GM12878 (cell line): ENCODE data around the gene ANAPC4. TPM values are rescaled to one million over a fixed set of nuclear protein-coding genes. Genes with fewer than 3 reads are reported as not detected.
"Not testable (repeated sequence)": the region's sequence is repeated elsewhere in the genome, so short reads cannot be mapped to it uniquely, and the experiment has no call there.

Experiments
- ATAC-seq: fragments of 200-7000 bp; cut with Tn5 transposase; 3 replicates; pipeline ENCODE4 v1.9.1; 2020; ENCODE audit warnings: mild to moderate bottlenecking, moderate library complexity
- BruUV-seq: library from RNA; stranded (reverse); fragments of 400-500 nt; replicated peaks from 2 replicates; lab custom pipeline; 2021; lab: Mats Ljungman, UMichigan
- CTCF ChIA-PET: fragments of 300-600 bp; sonication (Branson Sonifier 250); formaldehyde crosslinking; extraction: SDS; loops from one replicate; lab custom pipeline; 2021; ENCODE audit warnings: inconsistent platforms; lab: Yijun Ruan, JAX
- POLR2A ChIA-PET: fragments of 350-600 bp; formaldehyde crosslinking; extraction: SDS; loops from one replicate; lab custom pipeline; 2021; ENCODE audit warnings: inconsistent platforms; lab: Charles Lee
- RAD21 ChIA-PET: fragments of 300-600 bp; sonication (Branson Sonifier 250); formaldehyde crosslinking; loops from one replicate; lab custom pipeline; 2023; ENCODE audit warnings: antibody characterized with exemption; ENCODE audit not compliant: unreplicated experiment; lab: Charles Lee
- SMC1A ChIA-PET: fragments of 300-600 bp; sonication (Branson Sonifier 250); formaldehyde crosslinking; loops from one replicate; lab custom pipeline; 2023; ENCODE audit not compliant: unreplicated experiment, uncharacterized antibody; lab: Charles Lee
- DNase-seq: peaks from one replicate; pipeline ENCODE4 v3.0.0-alpha.2; 2011; ENCODE audit warnings: low read depth, low spot score
- FAIRE-seq: peaks from 3 replicates; lab custom pipeline; 2011; peaks lifted over from hg19 to GRCh38; lab: Jason Lieb, UNC
- H2AFZ ChIP-seq: 2 replicates; pipeline ENCODE4 v1.6.0; 2011; ENCODE audit warnings: low read depth, low read length, control low read depth; ENCODE audit not compliant: control insufficient read depth
- H3K27ac ChIP-seq: 2 replicates; pipeline ENCODE4 v1.5.1; 2011; ENCODE audit warnings: control low read depth; ENCODE audit not compliant: control insufficient read depth, insufficient read depth
- H3K27me3 ChIP-seq, 2 experiments: replicated peaks in 1 of 2; 2 replicates each; pipeline versions ENCODE4 v1.6.0 to v1.6.1; 2011; ENCODE audit warnings: low read length in 1 of 2; ENCODE audit not compliant: control insufficient read depth in 2 of 2, insufficient read depth in 2 of 2
- H3K36me3 ChIP-seq, 2 experiments: 2 replicates each; pipeline ENCODE4 v1.5.1; 2011; ENCODE audit warnings: low read length in 1 of 2; ENCODE audit not compliant: control insufficient read depth in 2 of 2, insufficient read depth in 2 of 2
- H3K4me1 ChIP-seq: 2 replicates; pipeline ENCODE4 v1.6.1; 2011; ENCODE audit warnings: mild to moderate bottlenecking, low read length, moderate library complexity, mixed read lengths; ENCODE audit not compliant: control insufficient read depth, insufficient read depth
- H3K4me2 ChIP-seq: 2 replicates; pipeline ENCODE4 v1.6.0; 2011; ENCODE audit warnings: control low read depth; ENCODE audit not compliant: control insufficient read depth, insufficient read depth
- H3K4me3 ChIP-seq: fragments of 200-600 bp; sonication (generic); 2 replicates; pipeline ENCODE4 v1.5.1; 2016
- H3K79me2 ChIP-seq: 2 replicates; pipeline ENCODE4 v1.6.0; 2011; ENCODE audit warnings: low read length; ENCODE audit not compliant: control insufficient read depth, insufficient read depth
- H3K9ac ChIP-seq: 2 replicates; pipeline ENCODE4 v1.8.0; 2011; ENCODE audit warnings: low read length, control low read depth, mixed read lengths; ENCODE audit not compliant: control insufficient read depth, insufficient read depth
- H3K9me3 ChIP-seq: replicated peaks from 3 replicates; pipeline ENCODE4 v1.5.1; 2011; ENCODE audit warnings: mild to moderate bottlenecking, low read length; ENCODE audit not compliant: control insufficient read depth, insufficient read depth
- H4K20me1 ChIP-seq: 2 replicates; pipeline ENCODE4 v1.6.0; 2011; ENCODE audit not compliant: control insufficient read depth, insufficient read depth
- CREB1 ChIP-seq: IDR thresholded peaks from 2 replicates; pipeline ENCODE4 v1.6.1; 2012; ENCODE audit warnings: low read depth, mild to moderate bottlenecking, inconsistent platforms
- FOS ChIP-seq: IDR thresholded peaks from 3 replicates; pipeline ENCODE4 v1.6.1; 2011; ENCODE audit warnings: borderline replicate concordance; ENCODE audit not compliant: insufficient read length; ENCODE audit errors: extremely low read depth
- HCFC1 ChIP-seq: fragments of 150-350 bp; IDR thresholded peaks from 2 replicates; pipeline ENCODE4 v1.6.1; 2014; ENCODE audit warnings: low read length
- RBBP5 ChIP-seq: fragments of 200-600 bp; sonication (generic); conservative IDR thresholded peaks from 2 replicates; pipeline ENCODE4 v1.6.1; 2016
- ZNF384 ChIP-seq: IDR thresholded peaks from 2 replicates; pipeline ENCODE4 v1.6.1; 2012; ENCODE audit warnings: low read depth, mild to moderate bottlenecking, low read length, improper control_type of control experiment, borderline replicate concordance
- WGBS: methylation state at CpG from one replicate; pipeline ENCODE4 v1.1.6; 2016; ENCODE audit warnings: low lambda C conversion rate; ENCODE audit not compliant: insufficient replicate concordance, insufficient coverage; ENCODE audit errors: missing lambda C conversion rate; 5-methylcytosine and 5-hydroxymethylcytosine counted together
- in situ Hi-C: fragments of 300-500 bp; cut with MboI; formaldehyde crosslinking; loops from 9 replicates; pipeline ENCODE4 v1.14.3; 2018; ENCODE audit warnings: mixed read lengths
- intact Hi-C: fragments of 100-400 bp; cut with micrococcal nuclease; formaldehyde crosslinking; loops from one replicate; pipeline ENCODE4 v1.14.2; 2022; ENCODE audit not compliant: unreplicated experiment
- polyA plus RNA-seq, 11 experiments: library from polyadenylated mRNA; depleted of rRNA in 4 of 11; unstranded in 6 of 11; stranded (reverse) in 5 of 11; fragments of >200 nt; fragmentation: Nextera tagmentation in 4 of 11; fragmentation: Illumina TruSeq in 1 of 11; extraction: Ambion mirVana in 4 of 11; extraction: Trizol in 1 of 11; gene quantifications; 1 replicate in 1 of 11; 2 replicates in 10 of 11; pipeline versions ENCODE4 v1.2.1 to v1.2.3, GENCODE V29; 2011 to 2016; ENCODE audit warnings: inconsistent platforms in 2 of 11, missing spikeins in 2 of 11, low read depth in 1 of 11
- total RNA-seq, 4 experiments: library from RNA; depleted of rRNA in 3 of 4; stranded (reverse); fragments of >200 nt in 3 of 4; fragmentation: Illumina TruSeq in 1 of 4; extraction: Trizol in 1 of 4; gene quantifications; 2 replicates each; pipeline versions ENCODE4 v1.2.1 to v1.2.3, GENCODE V29; 2013 to 2021
- TF ChIP-seq, protein P1 (sequence below): fragments of 450-650 bp; IDR thresholded peaks from 2 replicates; pipeline ENCODE4 v1.6.1; 2017; ENCODE audit warnings: borderline replicate concordance
- TF ChIP-seq, protein P2 (sequence below): fragments of 450-650 bp; formaldehyde crosslinking; IDR thresholded peaks from 2 replicates; pipeline ENCODE4 v1.5.0; 2022; ENCODE audit warnings: mild to moderate bottlenecking, missing genetic modification characterization

The ANAPC4 gene
- total and polyA plus RNA-seq, 10 of the 15 experiments (the other 5 are each of a cell fraction or from before 2014, with no cell fraction given), result 16.3 to 50.2 (median 29.9) TPM

DNA sequence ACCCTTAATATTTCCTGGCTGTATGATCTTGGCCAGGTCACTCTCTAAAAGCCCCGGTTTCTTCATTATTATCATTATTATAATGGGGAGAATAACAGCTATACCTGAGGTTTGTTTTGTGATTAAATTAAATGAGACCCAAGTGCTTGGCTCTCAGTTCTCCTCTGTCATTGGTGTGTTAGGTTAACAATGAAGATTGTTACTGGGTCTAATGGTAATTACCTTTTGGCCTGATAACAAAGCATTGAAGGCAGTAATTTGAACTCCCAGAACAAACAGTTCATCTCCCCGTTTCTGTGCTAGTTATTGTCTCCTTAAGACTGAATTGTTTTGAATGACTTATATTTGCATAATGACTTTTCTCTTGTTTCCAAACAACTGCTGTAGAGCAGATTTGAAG is 6.8 kb upstream of the ANAPC4 start:
- no peak for FAIRE-seq
- RAD21 ChIA-PET, result no interaction called here
- no peaks in the 10 kb centered on the region for H3K27me3 ChIP-seq
- 90% methylated on average over 2 of the region's 2 CpGs for WGBS
- H3K27ac ChIP-seq, result no peak overlapping the region
- H3K4me2 ChIP-seq, result no peak overlapping the region
- no peak for DNase-seq
- H3K4me1 ChIP-seq, result no peaks in the 10 kb centered on the region
- H3K4me3 ChIP-seq, result no peak overlapping the region
- no peaks in the 10 kb centered on the region for H4K20me1 ChIP-seq
- intact Hi-C loops (no loop called here), in situ Hi-C loops (loop anchor here (5.0 to 25.0 kb wide), 2 partner anchors 183 to 393 kb away; no protein-coding TSS in a partner anchor)
- H2AFZ ChIP-seq, result no peak overlapping the region
- POLR2A ChIA-PET, result no interaction called here
- TF ChIP-seq HCFC1 (no peak), ZNF384 (no peak), FOS (no peak), CREB1 (no peak), RBBP5 (no peak)
- TF ChIP-seq, protein P1, sequence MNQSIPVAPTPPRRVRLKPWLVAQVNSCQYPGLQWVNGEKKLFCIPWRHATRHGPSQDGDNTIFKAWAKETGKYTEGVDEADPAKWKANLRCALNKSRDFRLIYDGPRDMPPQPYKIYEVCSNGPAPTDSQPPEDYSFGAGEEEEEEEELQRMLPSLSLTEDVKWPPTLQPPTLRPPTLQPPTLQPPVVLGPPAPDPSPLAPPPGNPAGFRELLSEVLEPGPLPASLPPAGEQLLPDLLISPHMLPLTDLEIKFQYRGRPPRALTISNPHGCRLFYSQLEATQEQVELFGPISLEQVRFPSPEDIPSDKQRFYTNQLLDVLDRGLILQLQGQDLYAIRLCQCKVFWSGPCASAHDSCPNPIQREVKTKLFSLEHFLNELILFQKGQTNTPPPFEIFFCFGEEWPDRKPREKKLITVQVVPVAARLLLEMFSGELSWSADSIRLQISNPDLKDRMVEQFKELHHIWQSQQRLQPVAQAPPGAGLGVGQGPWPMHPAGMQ, result no peak
- TF ChIP-seq, protein P2, sequence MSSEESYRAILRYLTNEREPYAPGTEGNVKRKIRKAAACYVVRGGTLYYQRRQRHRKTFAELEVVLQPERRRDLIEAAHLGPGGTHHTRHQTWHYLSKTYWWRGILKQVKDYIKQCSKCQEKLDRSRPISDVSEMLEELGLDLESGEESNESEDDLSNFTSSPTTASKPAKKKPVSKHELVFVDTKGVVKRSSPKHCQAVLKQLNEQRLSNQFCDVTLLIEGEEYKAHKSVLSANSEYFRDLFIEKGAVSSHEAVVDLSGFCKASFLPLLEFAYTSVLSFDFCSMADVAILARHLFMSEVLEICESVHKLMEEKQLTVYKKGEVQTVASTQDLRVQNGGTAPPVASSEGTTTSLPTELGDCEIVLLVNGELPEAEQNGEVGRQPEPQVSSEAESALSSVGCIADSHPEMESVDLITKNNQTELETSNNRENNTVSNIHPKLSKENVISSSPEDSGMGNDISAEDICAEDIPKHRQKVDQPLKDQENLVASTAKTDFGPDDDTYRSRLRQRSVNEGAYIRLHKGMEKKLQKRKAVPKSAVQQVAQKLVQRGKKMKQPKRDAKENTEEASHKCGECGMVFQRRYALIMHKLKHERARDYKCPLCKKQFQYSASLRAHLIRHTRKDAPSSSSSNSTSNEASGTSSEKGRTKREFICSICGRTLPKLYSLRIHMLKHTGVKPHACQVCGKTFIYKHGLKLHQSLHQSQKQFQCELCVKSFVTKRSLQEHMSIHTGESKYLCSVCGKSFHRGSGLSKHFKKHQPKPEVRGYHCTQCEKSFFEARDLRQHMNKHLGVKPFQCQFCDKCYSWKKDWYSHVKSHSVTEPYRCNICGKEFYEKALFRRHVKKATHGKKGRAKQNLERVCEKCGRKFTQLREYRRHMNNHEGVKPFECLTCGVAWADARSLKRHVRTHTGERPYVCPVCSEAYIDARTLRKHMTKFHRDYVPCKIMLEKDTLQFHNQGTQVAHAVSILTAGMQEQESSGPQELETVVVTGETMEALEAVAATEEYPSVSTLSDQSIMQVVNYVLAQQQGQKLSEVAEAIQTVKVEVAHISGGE (CRISPR knock-in tag), result no peak
- BruUV-seq, result no TSS peak
- H3K9ac ChIP-seq, result no peak overlapping the region
- SMC1A ChIA-PET, result no interaction called here
- no peak for ATAC-seq
- H3K9me3 ChIP-seq, result no peaks in the 10 kb centered on the region
- H3K36me3 ChIP-seq, result 0 out of 4 replicates have a peak, but pooled peaks cover 0 to 5% of the 10 kb centered on the region in 2 experiments
- CTCF ChIA-PET, result no interaction called here
- H3K79me2 ChIP-seq, result no peaks in the 10 kb centered on the region

DNA sequence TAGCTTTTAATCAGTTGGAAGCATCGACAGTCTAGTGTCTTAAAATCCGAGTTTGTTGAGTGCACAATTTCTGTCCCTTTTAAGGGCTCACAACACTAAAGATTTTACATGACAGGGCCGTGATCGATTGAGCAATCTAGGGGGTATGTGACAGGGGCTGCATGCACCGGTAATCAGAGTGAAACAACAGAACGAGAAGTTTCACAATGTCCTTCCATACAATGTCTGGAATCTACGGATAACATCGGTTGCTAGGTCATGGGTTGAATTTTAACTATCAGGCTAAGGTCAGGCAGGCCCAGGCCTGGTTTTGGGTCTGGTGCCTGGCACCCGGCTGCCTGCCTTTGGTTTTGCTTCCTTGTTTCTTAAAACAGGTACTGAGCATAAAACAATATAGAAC is 4.5 kb upstream of the ANAPC4 start:
- DNase-seq, ATAC-seq, H3K4me1 ChIP-seq, RAD21 ChIA-PET, H3K9me3 ChIP-seq, SMC1A ChIA-PET, H2AFZ ChIP-seq, H3K4me2 ChIP-seq, H3K9ac ChIP-seq, H4K20me1 ChIP-seq, H3K4me3 ChIP-seq, H3K27me3 ChIP-seq, H3K79me2 ChIP-seq, POLR2A ChIA-PET, H3K27ac ChIP-seq, BruUV-seq, H3K36me3 ChIP-seq, FAIRE-seq, intact Hi-C loops: not testable (repeated sequence)
- in situ Hi-C loops, result loop anchor here (5.0 to 25.0 kb wide), 2 partner anchors 185 to 395 kb away; no protein-coding TSS in a partner anchor
- 83% methylated on average over 9 of the region's 9 CpGs for WGBS
- CTCF ChIA-PET, result interaction anchor here (0.9 kb wide), 1 partner anchor 393 kb away, joined by 3 read pairs; no protein-coding TSS in a partner anchor
